Keratinocyte (primary cell): ENCODE results near the gene ALG11. TPM values are rescaled to one million over a fixed set of nuclear protein-coding genes. Genes with fewer than 3 reads are reported as not detected.

ENCODE experiments used
- DNase-seq: peaks from one replicate; pipeline ENCODE4 v3.0.0-alpha.2; 2011; ENCODE audit warnings: low read depth, missing footprints, low spot score
- FAIRE-seq: peaks from 2 replicates; lab custom pipeline; 2011; peaks lifted over from hg19 to GRCh38; lab: Jason Lieb, UNC
- H2AFZ ChIP-seq: 2 replicates; pipeline ENCODE4 v1.6.0; 2012; ENCODE audit warnings: low read length, control low read depth, inconsistent platforms; ENCODE audit not compliant: control insufficient read depth
- H3K27ac ChIP-seq: 2 replicates; pipeline ENCODE4 v1.5.1; 2011; ENCODE audit warnings: low read length; ENCODE audit not compliant: control insufficient read depth, insufficient read depth
- H3K27me3 ChIP-seq: 3 replicates; pipeline ENCODE4 v1.6.0; 2011; ENCODE audit warnings: low read length; ENCODE audit not compliant: control insufficient read depth, insufficient read depth; ENCODE audit errors: extremely low read depth
- H3K36me3 ChIP-seq, 2 experiments: 2 replicates in 1 of 2; 3 replicates in 1 of 2; pipeline ENCODE4 v1.5.1; 2011; ENCODE audit warnings: low read length in 2 of 2, mild to moderate bottlenecking in 1 of 2; ENCODE audit not compliant: control insufficient read depth in 2 of 2, insufficient read depth in 2 of 2; ENCODE audit errors: extremely low read depth in 1 of 2
- H3K4me1 ChIP-seq: 3 replicates; pipeline ENCODE4 v1.5.1; 2011; ENCODE audit warnings: low read length; ENCODE audit not compliant: control insufficient read depth, insufficient read depth; ENCODE audit errors: extremely low read depth
- H3K4me2 ChIP-seq: 3 replicates; pipeline ENCODE4 v1.6.0; 2011; ENCODE audit warnings: low read depth, low read length; ENCODE audit not compliant: control insufficient read depth, insufficient read depth; ENCODE audit errors: extremely low read depth
- H3K4me3 ChIP-seq, 3 experiments: fragments of 200-600 bp in 1 of 3; sonication (generic) in 1 of 3; 2 replicates in 2 of 3; 3 replicates in 1 of 3; pipeline ENCODE4 v1.5.1; 2011 to 2016; ENCODE audit warnings: low read length in 3 of 3, mild to moderate bottlenecking in 3 of 3, control low read depth in 2 of 3, inconsistent platforms in 1 of 3, low read depth in 1 of 3, mixed read lengths in 1 of 3, mixed run types in 1 of 3, moderate library complexity in 1 of 3; ENCODE audit not compliant: control insufficient read depth in 2 of 3, insufficient read depth in 2 of 3; ENCODE audit errors: extremely low read depth in 1 of 3
- H3K79me2 ChIP-seq: 2 replicates; pipeline ENCODE4 v1.6.0; 2012; ENCODE audit warnings: low read length; ENCODE audit not compliant: control insufficient read depth, insufficient read depth
- H3K9ac ChIP-seq: 3 replicates; pipeline ENCODE4 v1.6.0; 2011; ENCODE audit warnings: low read length; ENCODE audit not compliant: control insufficient read depth, insufficient read depth; ENCODE audit errors: extremely low read depth
- H3K9me1 ChIP-seq: 3 replicates; pipeline ENCODE4 v1.6.0; 2011; ENCODE audit warnings: low read length; ENCODE audit not compliant: control insufficient read depth, insufficient read depth; ENCODE audit errors: extremely low read depth
- H3K9me3 ChIP-seq: 2 replicates; pipeline ENCODE4 v1.5.1; 2012; ENCODE audit warnings: low read depth, low read length; ENCODE audit not compliant: control insufficient read depth
- H4K20me1 ChIP-seq: 3 replicates; pipeline ENCODE4 v1.6.0; 2011; ENCODE audit warnings: low read length; ENCODE audit not compliant: control insufficient read depth, insufficient read depth; ENCODE audit errors: extremely low read depth
- CTCF ChIP-seq, 3 experiments: IDR thresholded peaks in 1 of 3; conservative IDR thresholded peaks in 1 of 3; optimal IDR thresholded peaks in 1 of 3; 2 replicates in 2 of 3; 3 replicates in 1 of 3; pipeline versions ENCODE3 to v1.5.1; 2011; ENCODE audit warnings: low read length in 3 of 3, mild to moderate bottlenecking in 3 of 3, moderate library complexity in 2 of 3, control low read depth in 1 of 3, inconsistent platforms in 1 of 3; ENCODE audit not compliant: insufficient read depth in 2 of 3; ENCODE audit errors: extremely low read depth in 1 of 3
- EZH2 ChIP-seq: IDR thresholded peaks from one replicate; pipeline ENCODE4 v1.6.1; 2012; ENCODE audit warnings: inconsistent platforms, mild to moderate bottlenecking, low read length, moderate library complexity
- dilution Hi-C: fragments of 300-500 bp; cut with MboI; formaldehyde crosslinking; loops from one replicate; pipeline ENCODE4 v1.7.0; 2020; ENCODE audit warnings: low sequenced_read_pairs; ENCODE audit not compliant: extremely low pct_ligation_motif_present
- polyA plus RNA-seq, 5 experiments: library from polyadenylated mRNA; depleted of rRNA in 3 of 5; stranded (reverse) in 3 of 5; stranded (forward) in 1 of 5; unstranded in 1 of 5; fragments of >200 nt; gene quantifications; 1 replicate in 1 of 5; 2 replicates in 3 of 5; 3 replicates in 1 of 5; pipeline versions ENCODE4 v1.2.1 to v1.2.3, GENCODE V29; 2011 to 2012; ENCODE audit warnings: missing spikeins in 2 of 5, low read depth in 1 of 5, low replicate concordance in 1 of 5

Gene ALG11
- polyA plus RNA-seq, 1 donor (not counting 4 experiments of a cell fraction or from before 2014, with no cell fraction given): 17.4 TPM

- dilution Hi-C loops: no loop called here
- FAIRE-seq: no peak
- no peaks in the 10 kb centered on the region for H3K9me3 ChIP-seq
Measured at GRCh38 chr13:52048516-52048915, 36.3 kb downstream of the ALG11 start.

GRCh38 chr13:52051400-52051799 lies 39.2 kb downstream of the ALG11 start:
- FAIRE-seq (no peak), DNase-seq (no peak)
- TF ChIP-seq EZH2: no peak
- no peak for TF ChIP-seq CTCF (optimal IDR thresholded peaks at IDR 0.05 in 1 of 3, IDR thresholded peaks at IDR 0.05 in 1 of 3, conservative IDR thresholded peaks at IDR 0.05 in 1 of 3; ENCODE audit: extremely low read depth in 1 of 3, insufficient read depth in 2 of 3, low read length in 3 of 3)
- Histone ChIP-seq H3K4me3 (no peak overlapping the region), H3K27me3 (no peaks in the 10 kb centered on the region), H2AFZ (peak overlapping the region; percentile 26), H3K9ac (no peak overlapping the region), H3K4me2 (no peak overlapping the region), H3K9me1 (no peaks in the 10 kb centered on the region), H3K9me3 (no peaks in the 10 kb centered on the region), H4K20me1 (no peaks in the 10 kb centered on the region), H3K79me2 (no peaks in the 10 kb centered on the region), H3K36me3 (no peaks in the 10 kb centered on the region), H3K27ac (no peak overlapping the region), H3K4me1 (no peaks in the 10 kb centered on the region)
- dilution Hi-C loops: no loop called here

More at GRCh38 chr13:52048516-52048915, 36.3 kb downstream of the ALG11 start:
- H4K20me1 ChIP-seq: no peaks in the 10 kb centered on the region
- H3K36me3 ChIP-seq: no peaks in the 10 kb centered on the region
- H3K27me3 ChIP-seq: no peaks in the 10 kb centered on the region
- H3K27ac ChIP-seq: no peak overlapping the region
- no peak for DNase-seq
- H2AFZ ChIP-seq: no peak overlapping the region
- H3K4me3 ChIP-seq: no peak overlapping the region
- H3K4me2 ChIP-seq: no peak overlapping the region
- H3K9me1 ChIP-seq: no peaks in the 10 kb centered on the region
- no peaks in the 10 kb centered on the region for H3K79me2 ChIP-seq
- no peak for TF ChIP-seq CTCF (optimal IDR thresholded peaks at IDR 0.05 in 1 of 3, IDR thresholded peaks at IDR 0.05 in 1 of 3, conservative IDR thresholded peaks at IDR 0.05 in 1 of 3; ENCODE audit: extremely low read depth in 1 of 3, insufficient read depth in 2 of 3, low read length in 3 of 3)
- TF ChIP-seq EZH2: no peak
- H3K4me1 ChIP-seq: no peaks in the 10 kb centered on the region
- no peak overlapping the region for H3K9ac ChIP-seq
